HCT116 (cell line): ENCODE results near the gene PYGB. TPM values are rescaled to one million over a fixed set of nuclear protein-coding genes. Genes with fewer than 3 reads are reported as not detected.

Experiments
- ATAC-seq: fragments of 200-7000 bp; cut with Tn5 transposase; 2 replicates; pipeline ENCODE4 v1.9.1; 2020; ENCODE audit warnings: mild to moderate bottlenecking, moderate library complexity
- BruUV-seq: library from RNA; stranded (reverse); fragments of 400-500 nt; replicated peaks from 2 replicates; lab custom pipeline; 2021; lab: Mats Ljungman, UMichigan
- CTCF ChIA-PET: fragments of 300-600 bp; sonication (Branson Sonifier 250); formaldehyde crosslinking; loops from one replicate; lab custom pipeline; 2021; ENCODE audit warnings: antibody characterized with exemption; lab: Charles Lee
- POLR2A ChIA-PET: fragments of 300-600, 350-600 bp; sonication (Branson Sonifier 250); formaldehyde crosslinking; loops from one replicate; lab custom pipeline; 2021; ENCODE audit warnings: antibody characterized with exemption; lab: Charles Lee
- RAD21 ChIA-PET, 2 experiments: fragments of 300-600 bp; sonication (Branson Sonifier 250); formaldehyde crosslinking; loops; one replicate each; lab custom pipeline; 2023; ENCODE audit warnings: low total read pairs in 2 of 2; ENCODE audit not compliant: uncharacterized antibody in 2 of 2, unreplicated experiment in 2 of 2, low non-redundant PET in 1 of 2; lab: Charles Lee
- DNase-seq: peaks from one replicate; pipeline ENCODE4 v3.0.0-alpha.2; 2010; ENCODE audit warnings: low read depth, low spot score
- H2AFZ ChIP-seq: fragments of 200-600 bp; shearing (Covaris generic), sonication (generic); 2 replicates; pipeline ENCODE4 v1.6.1; 2017; ENCODE audit warnings: low read depth, mixed run types, mixed read lengths, antibody characterized with exemption, low read length; ENCODE audit not compliant: poor library complexity, severe bottlenecking
- H3K27ac ChIP-seq: 2 replicates; pipeline ENCODE4 v1.5.1; 2012; ENCODE audit warnings: low read depth, low read length
- H3K27me3 ChIP-seq: fragments of 200-600 bp; sonication (generic); 2 replicates; pipeline ENCODE4 v1.6.1; 2016; ENCODE audit warnings: mixed run types, low read length, mixed read lengths; ENCODE audit not compliant: insufficient read depth
- H3K36me3 ChIP-seq, 2 experiments: fragments of 200-500 bp in 1 of 2; fragments of 200-600 bp in 1 of 2; sonication (Bioruptor generic) in 1 of 2; sonication (generic) in 1 of 2; 2 replicates each; pipeline versions ENCODE4 v1.5.1 to v1.6.1; 2014 to 2016; ENCODE audit warnings: low read length in 2 of 2, inconsistent platforms in 1 of 2, mixed read lengths in 1 of 2, mixed run types in 1 of 2; ENCODE audit not compliant: insufficient read depth in 2 of 2, control insufficient read depth in 1 of 2
- H3K4me1 ChIP-seq, 2 experiments: fragments of 200-600 bp in 1 of 2; sonication (generic) in 1 of 2; 2 replicates each; pipeline versions ENCODE4 v1.5.1 to v1.6.1; 2012 to 2017; ENCODE audit warnings: low read length in 2 of 2, inconsistent platforms in 1 of 2, mild to moderate bottlenecking in 1 of 2, mixed read lengths in 1 of 2, mixed run types in 1 of 2, moderate library complexity in 1 of 2; ENCODE audit not compliant: insufficient read depth in 2 of 2, control insufficient read depth in 1 of 2
- H3K4me2 ChIP-seq: fragments of 200-600 bp; sonication (generic); 2 replicates; pipeline ENCODE4 v1.6.1; 2017; ENCODE audit warnings: mixed run types, low read length, mixed read lengths
- H3K4me3 ChIP-seq, 2 experiments: fragments of 200-600 bp in 1 of 2; sonication (generic) in 1 of 2; replicated peaks in 1 of 2; 2 replicates each; pipeline ENCODE4 v1.5.1; 2011 to 2016; ENCODE audit warnings: low read length in 2 of 2, control low read depth in 1 of 2, low read depth in 1 of 2, mild to moderate bottlenecking in 1 of 2, mixed read lengths in 1 of 2, mixed run types in 1 of 2
- H3K79me2 ChIP-seq: fragments of 200-600 bp; sonication (generic); 2 replicates; pipeline ENCODE4 v1.6.1; 2017; ENCODE audit warnings: mild to moderate bottlenecking, mixed run types, low read length, moderate library complexity, mixed read lengths; ENCODE audit not compliant: insufficient read depth
- H3K9ac ChIP-seq: fragments of 200-600 bp; sonication (generic); 2 replicates; pipeline ENCODE4 v1.6.1; 2016; ENCODE audit warnings: low read length, mixed read lengths
- H3K9me2 ChIP-seq: fragments of 200-600 bp; sonication (generic), shearing (Covaris generic); 2 replicates; pipeline ENCODE4 v1.6.1; 2017; ENCODE audit warnings: mixed run types, mild to moderate bottlenecking, moderate library complexity; ENCODE audit not compliant: insufficient read depth
- H3K9me3 ChIP-seq, 2 experiments: fragments of 200-500 bp in 1 of 2; fragments of 200-600 bp in 1 of 2; sonication (Bioruptor generic) in 1 of 2; sonication (generic) in 1 of 2; 2 replicates each; pipeline ENCODE4 v1.6.1; 2014 to 2017; ENCODE audit warnings: low read length in 2 of 2, mixed read lengths in 2 of 2, inconsistent platforms in 1 of 2, low read depth in 1 of 2, mild to moderate bottlenecking in 1 of 2, mixed run types in 1 of 2, moderate library complexity in 1 of 2; ENCODE audit not compliant: control insufficient read depth in 1 of 2, insufficient read depth in 1 of 2
- H4K20me1 ChIP-seq: fragments of 200-600 bp; sonication (generic), shearing (Covaris generic); 2 replicates; pipeline ENCODE4 v1.6.1; 2017; ENCODE audit warnings: mixed run types, mild to moderate bottlenecking, moderate library complexity; ENCODE audit not compliant: insufficient read depth
- CBX3 ChIP-seq: IDR thresholded peaks from 2 replicates; pipeline ENCODE4 v1.6.1; 2012; ENCODE audit warnings: low read depth
- CTCF ChIP-seq, 3 experiments: fragments of 200-600 bp in 1 of 3; sonication (generic) in 1 of 3; IDR thresholded peaks in 2 of 3; conservative IDR thresholded peaks in 1 of 3; 2 replicates each; pipeline ENCODE4 v1.5.1; 2012 to 2017; ENCODE audit warnings: low read depth in 2 of 3, low read length in 2 of 3, antibody characterized with exemption in 1 of 3, borderline replicate concordance in 1 of 3, control low read depth in 1 of 3, mild to moderate bottlenecking in 1 of 3, mixed read lengths in 1 of 3, mixed run types in 1 of 3, moderate library complexity in 1 of 3; ENCODE audit not compliant: insufficient read depth in 1 of 3
- EGR1 ChIP-seq: IDR thresholded peaks from 2 replicates; pipeline ENCODE4 v1.6.1; 2012; ENCODE audit warnings: low read depth
- EZH2 ChIP-seq: fragments of 200-600 bp; sonication (generic); IDR thresholded peaks from 2 replicates; pipeline ENCODE4 v1.6.1; 2017; ENCODE audit warnings: antibody characterized with exemption, mixed run types
- FOSL1 ChIP-seq: IDR thresholded peaks from 2 replicates; pipeline ENCODE4 v1.6.1; 2012; ENCODE audit warnings: low read depth
- MAX ChIP-seq: IDR thresholded peaks from 2 replicates; pipeline ENCODE4 v1.6.1; 2012
- POLR2AphosphoS5 ChIP-seq: IDR thresholded peaks from 2 replicates; pipeline ENCODE4 v1.6.1; 2011; ENCODE audit warnings: mild to moderate bottlenecking, low read depth, low read length, moderate library complexity
- RAD21 ChIP-seq: IDR thresholded peaks from 2 replicates; pipeline ENCODE4 v1.6.1; 2012; ENCODE audit warnings: low read depth, mild to moderate bottlenecking
- SP1 ChIP-seq: IDR thresholded peaks from 2 replicates; pipeline ENCODE4 v1.6.1; 2012; ENCODE audit warnings: low read depth
- SRF ChIP-seq: IDR thresholded peaks from 2 replicates; pipeline ENCODE4 v1.6.1; 2012; ENCODE audit warnings: low read depth
- TCF7L2 ChIP-seq: IDR thresholded peaks from 2 replicates; pipeline ENCODE4 v1.7.0; 2011; ENCODE audit warnings: borderline replicate concordance, inconsistent platforms; ENCODE audit not compliant: insufficient read depth, insufficient read length; ENCODE audit errors: extremely low read depth
- ZBTB33 ChIP-seq: IDR thresholded peaks from 2 replicates; pipeline ENCODE4 v1.6.1; 2011; ENCODE audit warnings: mild to moderate bottlenecking, low read length, moderate library complexity; ENCODE audit not compliant: insufficient replicate concordance; ENCODE audit errors: extremely low read depth
- ZFX ChIP-seq: fragments of 450-650 bp; IDR thresholded peaks from 2 replicates; pipeline ENCODE4 v1.6.1; 2017
- intact Hi-C: fragments of 100-400 bp; cut with micrococcal nuclease; formaldehyde crosslinking; loops from 2 replicates; pipeline ENCODE4 v1.10.0; 2022
- total RNA-seq: library from RNA; stranded (reverse); gene quantifications from one replicate; pipeline ENCODE4 v1.2.1, GENCODE V29; 2021; ENCODE audit not compliant: unreplicated experiment

The PYGB gene
- total RNA-seq, 1 experiment from 2014 or later = 87.8 TPM

- Histone ChIP-seq H3K27ac (peak overlapping the region; percentile 93; the same call in 1 of the 2 replicates), H2AFZ (no peak overlapping the region), H3K4me2 (peak overlapping the region; percentile 98), H3K4me3 (peak overlapping the region; percentile 79 to 80), H3K36me3 (no peaks in the 10 kb centered on the region; a peak in 1 of 4 replicates), H3K9me3 (no peaks in the 10 kb centered on the region), H3K27me3 (no peaks in the 10 kb centered on the region), H3K79me2 (peaks cover 52% of the 10 kb centered on the region), H3K9ac (peak overlapping the region; percentile 72), H3K4me1 (peaks cover 38 to 45% of the 10 kb centered on the region in 2 experiments), H3K9me2 (no peaks in the 10 kb centered on the region), H4K20me1 (no peaks in the 10 kb centered on the region)
- ATAC-seq = no peak
- POLR2A ChIA-PET = no interaction called here
- TF ChIP-seq RAD21 (peak; percentile 11; the same call in 1 of the 2 replicates), TCF7L2 (no peak)
- CTCF ChIA-PET = no interaction called here
- RAD21 ChIA-PET = no interaction called here
- intact Hi-C loops = no loop called here
- no peak for DNase-seq
- TSS peak; percentile 59 for BruUV-seq
Observed at GRCh38 chr20:25249198-25249931, 1.5 kb downstream of the PYGB start.

GRCh38 chr20:25250508-25250907, 2.6 kb downstream of the PYGB start:
- ChIA-PET CTCF (no interaction called here), POLR2A (no interaction called here), RAD21 (no interaction called here)
- no peaks in the 10 kb centered on the region for H3K9me2 ChIP-seq
- H3K36me3 ChIP-seq = no peaks in the 10 kb centered on the region; a peak in 1 of 4 replicates
- no peaks in the 10 kb centered on the region for H3K27me3 ChIP-seq
- DNase-seq (no peak), ATAC-seq (no peak)
- H3K4me3 ChIP-seq = no peak overlapping the region
- H4K20me1 ChIP-seq = no peaks in the 10 kb centered on the region
- intact Hi-C loops = loop anchor here (10.0 kb wide), 1 partner anchor 54 kb away; no protein-coding TSS in a partner anchor
- no peak overlapping the region for H3K4me2 ChIP-seq
- H3K9me3 ChIP-seq = no peaks in the 10 kb centered on the region
- H3K79me2 ChIP-seq = peaks cover 63% of the 10 kb centered on the region
- peaks cover 46 to 53% of the 10 kb centered on the region in 2 experiments for H3K4me1 ChIP-seq
- TF ChIP-seq CBX3 = no peak
- no peak for TF ChIP-seq SRF
- no peak for TF ChIP-seq SP1
- no peak for TF ChIP-seq ZFX
- TF ChIP-seq POLR2AphosphoS5 = no peak
- TF ChIP-seq EZH2 = no peak
- no peak for TF ChIP-seq FOSL1
- TF ChIP-seq EGR1 = no peak
- TF ChIP-seq RAD21 = no peak
- TF ChIP-seq CTCF (IDR thresholded peaks at IDR 0.05 in 2 of 3, conservative IDR thresholded peaks at IDR 0.05 in 1 of 3; ENCODE audit: borderline replicate concordance in 1 of 3, insufficient read depth in 1 of 3, low read depth in 2 of 3, low read length in 2 of 3) = no peak
- no peak for TF ChIP-seq ZBTB33
- no peak for TF ChIP-seq MAX
- no TSS peak for BruUV-seq
- H2AFZ ChIP-seq = no peak overlapping the region
- no peak overlapping the region for H3K9ac ChIP-seq
- H3K27ac ChIP-seq = no peak overlapping the region
